Measurements from ENCODE around the gene CACNG3. TPM values are rescaled to one million over a fixed set of nuclear protein-coding genes. Genes with fewer than 3 reads are reported as not detected.
"Not testable (repeated sequence)": the region's sequence is repeated elsewhere in the genome, so short reads cannot be mapped to it uniquely, and the experiment has no call there.

CACNG3 gene
- total RNA-seq, 1 donor from 2014 or later = not detected

- no peak for TF ChIP-seq CTCF (conservative IDR thresholded peaks at IDR 0.05)
- peaks cover 2% of the 10 kb centered on the region for H3K9me3 Mint-ChIP-seq
- H3K36me3 Mint-ChIP-seq (ENCODE audit: low read depth) = no peaks in the 10 kb centered on the region
- no peak overlapping the region for H3K4me3 Mint-ChIP-seq
- H3K27ac Mint-ChIP-seq (ENCODE audit: unreplicated experiment) = no peak overlapping the region
- H3K4me1 Mint-ChIP-seq = no peaks in the 10 kb centered on the region
- H3K27me3 Mint-ChIP-seq (ENCODE audit: low read depth) = peaks cover 39% of the 10 kb centered on the region
- DNase-seq (ENCODE audit: low read depth, low spot score) = no peak
Measured at GRCh38 chr16:24289166-24289700, 33.1 kb downstream of the CACNG3 start.

- no peak for TF ChIP-seq CTCF (conservative IDR thresholded peaks at IDR 0.05)
- DNase-seq (ENCODE audit: low read depth, low spot score) = no peak
- Mint-ChIP-seq H3K9me3 (peaks cover 2% of the 10 kb centered on the region), H3K4me3 (no peak overlapping the region), H3K36me3 (ENCODE audit: low read depth) (no peaks in the 10 kb centered on the region), H3K4me1 (no peaks in the 10 kb centered on the region), H3K27me3 (ENCODE audit: low read depth) (peaks cover 47% of the 10 kb centered on the region), H3K27ac (ENCODE audit: unreplicated experiment) (no peak overlapping the region)
Measured at GRCh38 chr16:24291932-24292331, 35.8 kb downstream of the CACNG3 start.

GRCh38 chr16:24294131-24294530 is 38.0 kb downstream of the CACNG3 start:
- Mint-ChIP-seq H3K27ac (ENCODE audit: unreplicated experiment) (no peak overlapping the region), H3K4me3 (no peak overlapping the region), H3K27me3 (ENCODE audit: low read depth) (peaks cover 50% of the 10 kb centered on the region), H3K36me3 (ENCODE audit: low read depth) (no peaks in the 10 kb centered on the region), H3K4me1 (no peaks in the 10 kb centered on the region), H3K9me3 (peaks cover 2% of the 10 kb centered on the region)
- no peak for DNase-seq (ENCODE audit: low read depth, low spot score)
- TF ChIP-seq CTCF (conservative IDR thresholded peaks at IDR 0.05) = no peak

- Mint-ChIP-seq H3K27me3 (ENCODE audit: low read depth) (peaks cover 36% of the 10 kb centered on the region), H3K9me3 (no peaks in the 10 kb centered on the region), H3K4me3 (no peak overlapping the region), H3K27ac (ENCODE audit: unreplicated experiment) (no peak overlapping the region), H3K4me1 (no peaks in the 10 kb centered on the region), H3K36me3 (ENCODE audit: low read depth) (no peaks in the 10 kb centered on the region)
- TF ChIP-seq CTCF (conservative IDR thresholded peaks at IDR 0.05) = no peak
- no peak for DNase-seq (ENCODE audit: low read depth, low spot score)
Measured at GRCh38 chr16:24297375-24297774, 41.2 kb downstream of the CACNG3 start.

- H3K4me3 Mint-ChIP-seq = no peak overlapping the region
- peaks cover 23% of the 10 kb centered on the region for H3K27me3 Mint-ChIP-seq (ENCODE audit: low read depth)
- H3K36me3 Mint-ChIP-seq (ENCODE audit: low read depth) = no peaks in the 10 kb centered on the region
- no peaks in the 10 kb centered on the region for H3K4me1 Mint-ChIP-seq
- no peak for TF ChIP-seq CTCF (conservative IDR thresholded peaks at IDR 0.05)
- DNase-seq (ENCODE audit: low read depth, low spot score) = no peak
- no peaks in the 10 kb centered on the region for H3K9me3 Mint-ChIP-seq
- H3K27ac Mint-ChIP-seq (ENCODE audit: unreplicated experiment) = no peak overlapping the region
Measured at GRCh38 chr16:24298548-24299167, 42.5 kb downstream of the CACNG3 start.

- H3K9me3 Mint-ChIP-seq; H3K36me3 Mint-ChIP-seq (ENCODE audit: low read depth); DNase-seq (ENCODE audit: low read depth, low spot score); H3K4me3 Mint-ChIP-seq; H3K27me3 Mint-ChIP-seq (ENCODE audit: low read depth); H3K4me1 Mint-ChIP-seq; H3K27ac Mint-ChIP-seq (ENCODE audit: unreplicated experiment): not testable (repeated sequence)
Measured at GRCh38 chr16:24300750-24301149, 44.6 kb downstream of the CACNG3 start.

Data from neural crest cell (in vitro differentiated cells).